CD8-positive, alpha-beta memory T cell (primary cell): ENCODE data around the gene APRT. TPM values are rescaled to one million over a fixed set of nuclear protein-coding genes. Genes with fewer than 3 reads are reported as not detected.

Experiments
- CTCF ChIA-PET: fragments of 350-600 bp; sonication (Branson Sonifier 250); formaldehyde crosslinking; loops from one replicate; lab custom pipeline; 2021; ENCODE audit warnings: antibody characterized with exemption; lab: Charles Lee
- POLR2A ChIA-PET: fragments of 350-600 bp; sonication (Branson Sonifier 250); formaldehyde crosslinking; loops from one replicate; lab custom pipeline; 2021; ENCODE audit warnings: antibody characterized with exemption; lab: Charles Lee
- DNase-seq, 5 donors: peaks; one replicate each; pipeline versions ENCODE4 v3.0.0 to v3.0.0-alpha.2; 2020 to 2022; ENCODE audit warnings: mixed read lengths in 1 of 5
- H3K27ac ChIP-seq: one replicate; pipeline ENCODE4 v1.7.0; 2013; ENCODE audit warnings: low read depth, mild to moderate bottlenecking, low read length, moderate library complexity
- H3K27me3 ChIP-seq: 2 replicates; pipeline ENCODE4 v1.7.0; 2013; ENCODE audit warnings: low read length, mild to moderate bottlenecking; ENCODE audit not compliant: insufficient read depth, poor library complexity, severe bottlenecking
- H3K36me3 ChIP-seq: 2 replicates; pipeline ENCODE4 v1.7.0; 2013; ENCODE audit warnings: mild to moderate bottlenecking, low read length, moderate library complexity; ENCODE audit not compliant: insufficient read depth
- H3K4me1 ChIP-seq: 2 replicates; pipeline ENCODE4 v1.7.0; 2013; ENCODE audit warnings: mild to moderate bottlenecking, low read length, moderate library complexity; ENCODE audit not compliant: insufficient read depth
- H3K4me3 ChIP-seq: 2 replicates; pipeline ENCODE4 v1.7.0; 2013; ENCODE audit warnings: mild to moderate bottlenecking, low read length
- H3K9me3 ChIP-seq: 2 replicates; pipeline ENCODE4 v1.7.0; 2013; ENCODE audit warnings: mild to moderate bottlenecking, low read length
- H3K27ac Mint-ChIP-seq, 8 donors: one replicate each; pipeline ENCODE4 v1.8.0; 2020 to 2021; ENCODE audit warnings: mixed read lengths in 8 of 8, mild to moderate bottlenecking in 6 of 8, inconsistent platforms in 3 of 8, moderate library complexity in 3 of 8
- H3K27me3 Mint-ChIP-seq, 2 donors: one replicate each; pipeline ENCODE4 v1.8.0; 2020 to 2021; ENCODE audit warnings: mixed read lengths in 2 of 2, mild to moderate bottlenecking in 1 of 2, moderate library complexity in 1 of 2
- H3K36me3 Mint-ChIP-seq, 3 donors: one replicate each; pipeline ENCODE4 v1.8.0; 2020 to 2021; ENCODE audit warnings: mixed read lengths in 3 of 3, inconsistent platforms in 1 of 3, mild to moderate bottlenecking in 1 of 3
- H3K4me1 Mint-ChIP-seq, 3 donors: one replicate each; pipeline ENCODE4 v1.8.0; 2020 to 2021; ENCODE audit warnings: mixed read lengths in 3 of 3, inconsistent platforms in 1 of 3, mild to moderate bottlenecking in 1 of 3
- H3K4me3 Mint-ChIP-seq, 7 donors: one replicate each; pipeline ENCODE4 v1.8.0; 2020 to 2021; ENCODE audit warnings: mixed read lengths in 7 of 7, mild to moderate bottlenecking in 6 of 7, moderate library complexity in 4 of 7, inconsistent platforms in 2 of 7
- H3K9me3 Mint-ChIP-seq, 5 donors: one replicate each; pipeline ENCODE4 v1.8.0; 2020 to 2022; ENCODE audit warnings: mixed read lengths in 5 of 5, mild to moderate bottlenecking in 3 of 5, moderate library complexity in 2 of 5, inconsistent platforms in 1 of 5
- polyA plus RNA-seq: library from polyadenylated mRNA; unstranded; fragments of 300-500 nt; fragmentation: Illumina TruSeq; gene quantifications from one replicate; pipeline ENCODE4 v1.2.3, GENCODE V29; 2021
- total RNA-seq, 2 experiments: library from RNA; stranded (reverse); gene quantifications; one replicate each; pipeline ENCODE4 v1.2.3, GENCODE V29; 2021

Gene APRT
- total and polyA plus RNA-seq, 3 experiments from 2014 or later, result 338 to 490 (median 348) TPM

DNA sequence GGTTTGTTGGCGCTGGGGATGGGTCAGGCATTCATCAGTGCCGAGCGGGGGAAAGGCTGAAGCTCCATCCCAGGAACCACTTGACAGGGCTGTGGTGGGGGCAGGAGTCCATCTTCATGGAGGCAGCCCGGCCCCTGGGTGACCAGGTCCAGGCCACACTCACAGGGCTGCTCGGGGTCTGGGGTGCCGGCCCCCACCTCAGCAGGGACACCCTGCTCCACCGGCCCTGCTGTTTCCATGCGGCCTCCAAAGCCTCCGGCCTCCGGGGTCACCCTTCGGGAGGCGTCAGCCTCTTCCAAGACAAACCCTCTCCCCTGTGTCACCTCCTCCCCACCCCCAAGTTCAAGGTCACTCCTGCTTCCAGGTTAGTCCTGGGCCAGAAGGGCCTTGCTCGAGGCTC, 22.9 kb upstream of the APRT start:
- H3K27me3 Mint-ChIP-seq, result no peaks in the 10 kb centered on the region
- DNase-seq, result no peak

DNA sequence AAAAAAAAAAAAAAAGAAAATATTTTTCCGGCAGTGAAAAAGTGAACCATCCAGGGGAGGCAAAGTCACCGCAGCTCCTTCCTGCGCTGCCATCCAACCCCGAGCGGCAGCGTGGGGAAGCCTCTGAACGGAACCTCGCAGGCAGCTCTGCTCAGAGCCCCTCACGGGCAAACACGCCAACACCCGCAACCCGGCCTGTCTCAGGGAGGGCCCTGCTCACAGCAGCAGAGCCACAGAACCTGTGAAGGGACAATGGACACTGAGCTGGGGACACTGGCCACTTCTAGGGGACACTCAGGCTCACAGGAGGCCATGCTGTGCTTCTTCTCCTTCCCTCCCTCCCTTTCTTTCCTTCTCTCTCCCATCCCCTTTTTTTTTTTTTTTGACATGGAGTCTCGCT, 21.4 kb upstream of the APRT start:
- Mint-ChIP-seq H3K36me3 (peaks cover 0 to 24% (median 0%) of the 10 kb centered on the region in 3 donors), H3K4me1 (no peaks in the 10 kb centered on the region), H3K4me3 (no peak overlapping the region), H3K9me3 (no peaks in the 10 kb centered on the region), H3K27me3 (no peaks in the 10 kb centered on the region), H3K27ac (peak overlapping the region in 1 of 8 donors; percentile 24)
- H3K27ac ChIP-seq, result no peak overlapping the region
- ChIA-PET POLR2A (no interaction called here), CTCF (interaction anchor here (0.7 kb wide), 1 partner anchor 19 kb away, joined by 3 read pairs; no protein-coding TSS in a partner anchor)
- no peaks in the 10 kb centered on the region for H3K36me3 ChIP-seq
- DNase-seq, result no peak
- H3K4me1 ChIP-seq, result no peaks in the 10 kb centered on the region
- H3K27me3 ChIP-seq, result no peaks in the 10 kb centered on the region
- H3K9me3 ChIP-seq, result no peaks in the 10 kb centered on the region
- no peak overlapping the region for H3K4me3 ChIP-seq

More for the DNA sequence above, 22.9 kb upstream of the APRT start:
- POLR2A ChIA-PET, result no interaction called here
- H3K4me1 Mint-ChIP-seq, result no peaks in the 10 kb centered on the region
- H3K36me3 ChIP-seq, result no peaks in the 10 kb centered on the region
- peaks cover 0 to 29% (median 0%) of the 10 kb centered on the region in 3 donors for H3K36me3 Mint-ChIP-seq
- no peaks in the 10 kb centered on the region for H3K4me1 ChIP-seq
- H3K27ac Mint-ChIP-seq, result no peak overlapping the region
- H3K9me3 Mint-ChIP-seq, result no peaks in the 10 kb centered on the region
- H3K4me3 ChIP-seq, result no peak overlapping the region
- H3K4me3 Mint-ChIP-seq, result no peak overlapping the region
- no peaks in the 10 kb centered on the region for H3K27me3 ChIP-seq
- H3K9me3 ChIP-seq, result no peaks in the 10 kb centered on the region
- H3K27ac ChIP-seq, result no peak overlapping the region
- CTCF ChIA-PET, result no interaction called here

DNA sequence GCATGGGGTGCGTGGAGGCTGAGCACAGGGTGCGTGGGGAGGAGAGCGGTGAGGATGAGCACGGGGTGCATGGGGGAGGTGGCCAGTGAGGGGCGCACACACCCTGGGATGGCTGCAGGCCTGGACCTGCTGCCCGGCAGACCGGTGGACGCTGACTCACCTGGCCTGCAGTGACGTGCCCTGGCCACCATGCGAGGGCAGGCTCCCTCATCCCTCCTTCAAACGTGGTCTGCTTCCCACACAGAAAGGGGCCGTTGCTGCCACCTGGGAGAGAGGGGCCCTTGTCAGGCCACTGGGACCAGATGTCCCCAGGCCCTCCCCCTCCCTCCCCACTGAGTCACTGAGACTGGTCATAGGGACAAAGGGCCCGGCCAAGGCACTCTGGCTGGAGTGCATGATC, 20.1 kb upstream of the APRT start:
- H3K36me3 Mint-ChIP-seq, result peaks cover 0 to 26% (median 0%) of the 10 kb centered on the region in 3 donors

DNA sequence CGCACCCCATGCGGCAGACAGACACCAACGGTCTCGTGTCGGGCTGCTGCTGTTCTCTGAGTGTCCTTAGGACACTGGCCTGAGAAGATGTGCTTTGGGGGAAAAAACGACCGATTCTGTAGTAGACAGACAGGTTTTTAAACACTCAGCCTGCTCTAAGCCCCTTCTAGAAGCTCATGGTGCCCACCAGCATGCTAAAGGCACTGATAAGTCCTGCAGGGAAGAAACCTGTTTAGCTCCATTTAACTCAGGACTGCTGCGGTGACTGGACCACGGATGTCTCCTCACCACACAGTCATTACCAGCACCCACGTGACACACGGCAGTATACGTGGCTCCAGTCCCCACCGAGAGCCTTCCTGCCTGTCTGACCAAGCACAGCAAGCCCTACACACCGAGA, 19.1 kb upstream of the APRT start:
- ChIA-PET POLR2A (no interaction called here), CTCF (no interaction called here)
- no peaks in the 10 kb centered on the region for H3K9me3 ChIP-seq
- Mint-ChIP-seq H3K4me1 (no peaks in the 10 kb centered on the region), H3K36me3 (peaks cover 0 to 27% (median 0%) of the 10 kb centered on the region in 3 donors), H3K27ac (no peak overlapping the region), H3K4me3 (no peak overlapping the region), H3K27me3 (no peaks in the 10 kb centered on the region), H3K9me3 (no peaks in the 10 kb centered on the region)
- no peak overlapping the region for H3K27ac ChIP-seq
- H3K4me3 ChIP-seq, result no peak overlapping the region
- H3K36me3 ChIP-seq, result no peaks in the 10 kb centered on the region
- DNase-seq, result no peak
- H3K4me1 ChIP-seq, result no peaks in the 10 kb centered on the region
- H3K27me3 ChIP-seq, result no peaks in the 10 kb centered on the region

More for the DNA sequence above, 20.1 kb upstream of the APRT start:
- Histone ChIP-seq H3K27ac (no peak overlapping the region), H3K4me1 (no peaks in the 10 kb centered on the region), H3K4me3 (no peak overlapping the region), H3K27me3 (no peaks in the 10 kb centered on the region), H3K9me3 (no peaks in the 10 kb centered on the region), H3K36me3 (no peaks in the 10 kb centered on the region)
- no peak overlapping the region for H3K27ac Mint-ChIP-seq
- no peaks in the 10 kb centered on the region for H3K9me3 Mint-ChIP-seq
- ChIA-PET POLR2A (no interaction called here), CTCF (no interaction called here)
- H3K4me3 Mint-ChIP-seq, result no peak overlapping the region
- DNase-seq, result no peak
- H3K4me1 Mint-ChIP-seq, result no peaks in the 10 kb centered on the region
- no peaks in the 10 kb centered on the region for H3K27me3 Mint-ChIP-seq

DNA sequence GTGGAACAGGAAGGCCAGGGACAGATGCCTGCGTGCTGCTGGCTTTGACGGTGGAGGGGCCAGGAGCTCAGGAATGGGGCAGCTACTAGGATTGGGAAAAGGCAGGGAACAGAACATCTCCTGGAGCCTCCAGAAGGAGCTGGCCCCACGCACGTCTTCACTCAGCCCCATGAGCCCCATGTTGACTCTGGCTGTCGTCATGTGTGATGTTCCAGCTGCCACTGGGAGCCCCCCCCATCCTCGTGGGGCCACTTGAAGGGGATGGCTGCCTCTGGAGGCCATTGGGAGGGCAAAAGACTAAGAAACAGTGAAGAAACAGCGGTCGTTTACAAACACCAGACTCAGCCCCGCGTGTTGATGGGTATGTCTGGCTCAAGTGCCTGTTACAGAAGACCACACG, 18.5 kb upstream of the APRT start:
- Histone ChIP-seq H3K4me3 (no peak overlapping the region), H3K27me3 (no peaks in the 10 kb centered on the region), H3K9me3 (no peaks in the 10 kb centered on the region), H3K4me1 (no peaks in the 10 kb centered on the region), H3K36me3 (no peaks in the 10 kb centered on the region), H3K27ac (no peak overlapping the region)
- Mint-ChIP-seq H3K36me3 (peaks cover 0 to 25% (median 0%) of the 10 kb centered on the region in 3 donors), H3K9me3 (no peaks in the 10 kb centered on the region), H3K4me1 (no peaks in the 10 kb centered on the region), H3K27ac (peak overlapping the region in 1 of 8 donors; percentile 66), H3K4me3 (no peak overlapping the region), H3K27me3 (no peaks in the 10 kb centered on the region)
- ChIA-PET POLR2A (no interaction called here), CTCF (no interaction called here)
- DNase-seq, result no peak

DNA sequence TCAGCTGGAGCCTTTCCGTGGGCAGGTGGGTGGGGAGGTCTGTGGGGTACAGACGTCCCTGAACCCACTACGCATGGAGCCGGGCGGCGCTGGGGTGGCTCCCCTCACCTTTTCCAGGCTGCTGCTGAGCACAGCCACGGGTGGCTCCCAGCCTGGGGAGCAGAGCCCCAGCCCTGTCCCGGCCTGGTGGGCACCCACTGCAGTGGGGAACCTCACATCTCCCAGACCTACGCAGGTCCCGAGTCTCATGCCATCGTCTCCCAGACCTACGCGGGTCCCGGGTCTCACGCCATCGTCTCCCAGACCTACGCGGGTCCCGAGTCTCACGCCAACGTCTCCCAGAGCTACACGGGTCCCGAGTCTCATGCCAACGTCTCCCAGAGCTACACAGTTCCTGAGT, 17.0 kb upstream of the APRT start:
- ChIA-PET CTCF (no interaction called here), POLR2A (no interaction called here)
- no peaks in the 10 kb centered on the region for H3K27me3 ChIP-seq
- H3K4me3 Mint-ChIP-seq, result no peak overlapping the region
- H3K27ac ChIP-seq, result no peak overlapping the region
- H3K36me3 Mint-ChIP-seq, result peaks cover 0 to 24% (median 0%) of the 10 kb centered on the region in 3 donors
- DNase-seq, result no peak
- no peaks in the 10 kb centered on the region for H3K4me1 ChIP-seq
- H3K9me3 ChIP-seq, result no peaks in the 10 kb centered on the region
- H3K36me3 ChIP-seq, result no peaks in the 10 kb centered on the region
- no peak overlapping the region for H3K27ac Mint-ChIP-seq
- H3K4me1 Mint-ChIP-seq, result no peaks in the 10 kb centered on the region
- H3K27me3 Mint-ChIP-seq, result no peaks in the 10 kb centered on the region
- no peak overlapping the region for H3K4me3 ChIP-seq
- no peaks in the 10 kb centered on the region for H3K9me3 Mint-ChIP-seq

DNA sequence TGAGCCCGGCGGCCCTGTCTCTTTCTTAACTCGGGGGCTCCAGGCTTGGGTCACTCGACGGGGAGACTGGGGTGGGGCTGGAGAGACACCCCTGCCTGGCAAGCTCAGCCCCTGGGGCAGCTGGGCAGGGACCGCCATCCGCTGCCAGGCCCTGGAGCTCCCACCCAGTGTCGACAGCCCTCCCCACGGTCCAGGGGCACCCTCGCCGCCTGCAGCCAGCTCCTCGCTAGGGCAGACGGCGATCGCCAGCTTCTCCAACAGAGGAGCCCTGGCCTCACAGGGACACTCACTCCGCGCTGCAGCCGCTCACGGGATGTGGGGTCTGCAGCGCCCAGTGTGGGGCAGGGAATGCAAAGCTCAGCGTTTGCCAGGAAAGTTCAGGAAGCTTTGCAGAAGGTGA, 16.0 kb upstream of the APRT start:
- Histone ChIP-seq H3K4me3 (no peak overlapping the region), H3K4me1 (no peaks in the 10 kb centered on the region), H3K27me3 (no peaks in the 10 kb centered on the region), H3K36me3 (no peaks in the 10 kb centered on the region), H3K27ac (no peak overlapping the region), H3K9me3 (no peaks in the 10 kb centered on the region)
- H3K27ac Mint-ChIP-seq, result no peak overlapping the region
- ChIA-PET CTCF (no interaction called here), POLR2A (no interaction called here)
- no peaks in the 10 kb centered on the region for H3K4me1 Mint-ChIP-seq
- H3K27me3 Mint-ChIP-seq, result no peaks in the 10 kb centered on the region
- peaks cover 0 to 27% (median 0%) of the 10 kb centered on the region in 3 donors for H3K36me3 Mint-ChIP-seq
- no peaks in the 10 kb centered on the region for H3K9me3 Mint-ChIP-seq
- no peak overlapping the region for H3K4me3 Mint-ChIP-seq
- DNase-seq, result no peak

DNA sequence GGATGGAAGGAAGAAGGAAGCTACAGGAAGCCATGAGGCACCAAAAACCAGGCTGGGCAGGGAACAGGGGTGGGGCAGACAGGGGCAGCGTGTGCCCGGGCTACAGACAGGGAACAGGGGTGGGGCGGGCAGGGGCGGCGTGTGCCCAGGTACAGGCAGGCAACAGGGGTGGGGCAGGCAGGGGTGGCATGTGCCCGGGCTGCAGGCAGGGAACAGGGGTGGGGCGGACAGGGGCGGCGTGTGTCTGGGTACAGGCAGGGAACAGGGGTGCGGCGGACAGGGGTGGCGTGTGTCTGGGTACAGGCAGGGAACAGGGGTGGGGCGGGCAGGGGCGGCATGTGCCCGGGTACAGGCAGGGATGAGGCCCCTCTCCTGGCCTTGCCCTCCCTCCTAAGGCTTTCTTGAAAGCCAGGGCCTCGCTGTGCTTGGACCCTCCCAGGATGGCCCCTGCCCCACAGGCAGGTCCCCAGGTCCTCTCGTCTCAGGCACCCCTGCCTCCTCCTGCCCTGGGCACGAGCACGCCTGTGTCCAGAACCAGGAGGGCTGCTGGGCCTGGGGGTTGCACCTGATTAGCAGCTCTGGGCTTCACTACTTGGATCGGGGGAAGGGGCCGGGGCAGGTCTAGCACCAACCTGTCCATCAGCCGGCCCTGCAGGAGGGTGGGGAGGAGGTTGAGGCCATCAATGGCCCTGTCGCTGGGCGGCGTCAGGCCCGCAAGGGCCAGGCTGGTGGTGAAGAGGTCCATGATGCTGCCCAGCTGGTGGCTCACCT, 14.5 kb upstream of the APRT start:
- Mint-ChIP-seq H3K27ac (no peak overlapping the region), H3K36me3 (peaks cover 0 to 35% (median 0%) of the 10 kb centered on the region in 3 donors), H3K27me3 (no peaks in the 10 kb centered on the region), H3K9me3 (no peaks in the 10 kb centered on the region), H3K4me1 (no peaks in the 10 kb centered on the region), H3K4me3 (no peak overlapping the region)
- H3K27me3 ChIP-seq, result no peaks in the 10 kb centered on the region
- no peaks in the 10 kb centered on the region for H3K36me3 ChIP-seq
- H3K27ac ChIP-seq, result no peak overlapping the region
- ChIA-PET CTCF (no interaction called here), POLR2A (interaction anchor here (0.7 kb wide), 1 partner anchor 25 kb away, joined by 3 read pairs; no protein-coding TSS in a partner anchor)
- H3K9me3 ChIP-seq, result no peaks in the 10 kb centered on the region
- no peak overlapping the region for H3K4me3 ChIP-seq
- no peak for DNase-seq
- H3K4me1 ChIP-seq, result no peaks in the 10 kb centered on the region
